CD14-positive monocyte (primary cell): Measurements from ENCODE around the gene UNC5A. TPM values are rescaled to one million over a fixed set of nuclear protein-coding genes. Genes with fewer than 3 reads are reported as not detected.

ENCODE experiments used
- DNase-seq, 3 donors: peaks; one replicate each; pipeline ENCODE4 v3.0.0-alpha.2; 2011 to 2022
- H2AFZ ChIP-seq: 2 replicates; pipeline ENCODE4 v1.6.0; 2012; ENCODE audit warnings: mild to moderate bottlenecking, low read depth, low read length, inconsistent platforms; ENCODE audit not compliant: insufficient read depth, poor library complexity, severe bottlenecking
- H3K27ac ChIP-seq, 2 donors: 1 replicate in 1 of 2; 2 replicates in 1 of 2; pipeline ENCODE4 v1.5.1; 2012 to 2013; ENCODE audit warnings: low read length in 2 of 2, control low read depth in 1 of 2, inconsistent platforms in 1 of 2, low read depth in 1 of 2, mild to moderate bottlenecking in 1 of 2
- H3K27me3 ChIP-seq, 2 donors: one replicate each; pipeline versions ENCODE4 v1.6.0 to v1.6.1; 2011 to 2013; ENCODE audit warnings: low read length in 2 of 2; ENCODE audit not compliant: control insufficient read depth in 2 of 2, insufficient read depth in 2 of 2
- H3K36me3 ChIP-seq, 2 donors: replicated peaks in 1 of 2; 1 replicate in 1 of 2; 2 replicates in 1 of 2; pipeline versions ENCODE4 v1.5.1 to v1.6.1; 2012 to 2013; ENCODE audit warnings: low read length in 2 of 2, control low read depth in 1 of 2, inconsistent platforms in 1 of 2, mild to moderate bottlenecking in 1 of 2; ENCODE audit not compliant: insufficient read depth in 2 of 2, control insufficient read depth in 1 of 2
- H3K4me1 ChIP-seq, 2 donors: 1 replicate in 1 of 2; 2 replicates in 1 of 2; pipeline versions ENCODE4 v1.5.1 to v1.6.1; 2012 to 2013; ENCODE audit warnings: low read length in 2 of 2, control low read depth in 1 of 2, inconsistent platforms in 1 of 2, mild to moderate bottlenecking in 1 of 2, moderate library complexity in 1 of 2; ENCODE audit not compliant: insufficient read depth in 2 of 2, control insufficient read depth in 1 of 2
- H3K4me2 ChIP-seq: replicated peaks from 2 replicates; pipeline ENCODE3; 2012; ENCODE audit warnings: low read length, moderate library complexity, mild to moderate bottlenecking; ENCODE audit not compliant: poor library complexity, severe bottlenecking; ENCODE audit errors: extremely low read depth
- H3K4me3 ChIP-seq, 3 experiments: fragments of 200-600 bp in 1 of 3; sonication (generic) in 1 of 3; replicated peaks in 1 of 3; 1 replicate in 2 of 3; 2 replicates in 1 of 3; pipeline ENCODE4 v1.5.1; 2011 to 2013; ENCODE audit warnings: low read length in 3 of 3, mild to moderate bottlenecking in 3 of 3, control low read depth in 2 of 3, low read depth in 2 of 3, inconsistent platforms in 1 of 3, moderate library complexity in 1 of 3
- H3K79me2 ChIP-seq: 2 replicates; pipeline ENCODE4 v1.6.0; 2012; ENCODE audit warnings: mild to moderate bottlenecking, control low read depth, inconsistent platforms, low read length, moderate library complexity; ENCODE audit not compliant: insufficient read depth
- H3K9ac ChIP-seq: 2 replicates; pipeline ENCODE4 v1.6.0; 2017; ENCODE audit warnings: low read length, mild to moderate bottlenecking; ENCODE audit not compliant: insufficient read depth, poor library complexity, severe bottlenecking
- H3K9me3 ChIP-seq, 2 donors: replicated peaks in 1 of 2; 1 replicate in 1 of 2; 2 replicates in 1 of 2; pipeline versions ENCODE4 v1.5.1 to v1.6.1; 2012 to 2013; ENCODE audit warnings: low read length in 2 of 2, control low read depth in 1 of 2; ENCODE audit not compliant: control insufficient read depth in 1 of 2, insufficient read depth in 1 of 2
- H4K20me1 ChIP-seq: 2 replicates; pipeline ENCODE4 v1.6.0; 2012; ENCODE audit warnings: mild to moderate bottlenecking, low read length, control low read depth, moderate library complexity; ENCODE audit not compliant: insufficient read depth
- H3K27ac Mint-ChIP-seq, 7 donors: one replicate each; pipeline ENCODE4 v1.8.0; 2020; ENCODE audit warnings: mild to moderate bottlenecking in 7 of 7, mixed read lengths in 7 of 7, moderate library complexity in 6 of 7, inconsistent platforms in 2 of 7
- H3K27me3 Mint-ChIP-seq, 3 donors: one replicate each; pipeline ENCODE4 v1.8.0; 2021 to 2022; ENCODE audit warnings: low read depth in 3 of 3, mild to moderate bottlenecking in 3 of 3, mixed read lengths in 3 of 3, moderate library complexity in 3 of 3, inconsistent platforms in 1 of 3
- H3K36me3 Mint-ChIP-seq, 2 donors: one replicate each; pipeline ENCODE4 v1.8.0; 2020; ENCODE audit warnings: mixed read lengths in 2 of 2, inconsistent platforms in 1 of 2, mild to moderate bottlenecking in 1 of 2
- H3K4me1 Mint-ChIP-seq: one replicate; pipeline ENCODE4 v1.8.0; 2020; ENCODE audit warnings: mild to moderate bottlenecking, mixed read lengths
- H3K4me3 Mint-ChIP-seq, 2 donors: one replicate each; pipeline ENCODE4 v1.8.0; 2020; ENCODE audit warnings: mild to moderate bottlenecking in 2 of 2, mixed read lengths in 2 of 2, moderate library complexity in 1 of 2
- H3K9me3 Mint-ChIP-seq, 7 donors: one replicate each; pipeline ENCODE4 v1.8.0; 2020 to 2022; ENCODE audit warnings: mixed read lengths in 7 of 7, mild to moderate bottlenecking in 6 of 7, moderate library complexity in 6 of 7, inconsistent platforms in 2 of 7
- CTCF ChIP-seq: fragments of 200-600 bp; IDR thresholded peaks from one replicate; pipeline ENCODE4 v1.8.0; 2022; ENCODE audit warnings: antibody characterized with exemption, mild to moderate bottlenecking
- WGBS: methylation state at CpG from one replicate; pipeline ENCODE4 v1.1.5; 2013; ENCODE audit warnings: missing lambda C conversion rate; ENCODE audit not compliant: insufficient coverage; 5-methylcytosine and 5-hydroxymethylcytosine counted together
- intact Hi-C, 2 donors: fragments of 100-400 bp; cut with micrococcal nuclease; formaldehyde crosslinking; loops; one replicate each; pipeline versions ENCODE4 v1.15.0 to v1.15.1; 2023
- polyA plus RNA-seq, 3 donors: library from polyadenylated mRNA; depleted of rRNA in 1 of 3; unstranded in 2 of 3; stranded (reverse) in 1 of 3; fragments of 300-500 nt in 2 of 3; fragments of >200 nt in 1 of 3; fragmentation: Illumina TruSeq in 2 of 3; gene quantifications; 1 replicate in 2 of 3; 2 replicates in 1 of 3; pipeline ENCODE4 v1.2.3, GENCODE V29; 2012 to 2021

Gene UNC5A
- polyA plus RNA-seq, 3 donors = 0.03 to 0.07 TPM; not detected in 1

DNA sequence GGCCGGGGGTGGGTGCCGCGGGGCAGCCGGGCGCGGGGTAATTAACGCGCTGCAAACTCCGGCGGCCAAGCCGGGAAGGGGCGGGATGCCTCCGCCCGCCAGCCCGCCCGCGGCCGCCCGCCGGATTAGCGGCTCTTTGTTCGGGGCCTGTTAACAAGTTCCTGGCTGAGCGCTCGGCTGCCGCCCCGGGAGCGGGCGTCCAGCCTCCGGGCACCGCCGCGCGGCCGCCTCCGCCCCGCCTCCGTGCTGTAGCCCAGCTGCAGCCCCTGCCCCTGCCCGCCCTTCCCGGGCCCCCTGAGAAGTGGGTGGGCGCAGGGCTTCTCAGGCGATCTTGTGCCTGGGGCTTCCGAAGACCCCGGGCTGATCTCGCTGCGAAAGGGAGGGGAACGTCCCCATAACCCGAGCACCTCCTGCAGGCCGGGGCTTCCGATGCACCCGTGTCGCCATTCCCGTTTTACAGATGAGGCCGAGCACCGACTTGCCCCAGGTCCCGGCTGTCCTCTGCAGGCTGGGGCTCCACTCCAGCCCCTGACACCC, 7.5 kb downstream of the UNC5A start:
- Mint-ChIP-seq H3K36me3 (no peaks in the 10 kb centered on the region), H3K27ac (no peak overlapping the region), H3K27me3 (peaks cover 69 to 78% (median 72%) of the 10 kb centered on the region in 3 donors), H3K9me3 (peaks cover 0 to 23% (median 0%) of the 10 kb centered on the region in 7 donors), H3K4me1 (peaks cover 7% of the 10 kb centered on the region), H3K4me3 (peak overlapping the region in 1 of 2 donors; percentile 78)
- Histone ChIP-seq H2AFZ (peak overlapping the region; percentile 57), H4K20me1 (no peaks in the 10 kb centered on the region), H3K9ac (no peak overlapping the region), H3K4me1 (peaks cover 2 to 7% of the 10 kb centered on the region in 2 donors), H3K9me3 (peaks cover 0 to 9% of the 10 kb centered on the region in 2 donors), H3K36me3 (no peaks in the 10 kb centered on the region), H3K4me3 (peak overlapping the region in 1 of 3 experiments; percentile 39), H3K4me2 (peak overlapping the region; percentile 63), H3K79me2 (no peaks in the 10 kb centered on the region), H3K27me3 (peaks cover 29 to 58% of the 10 kb centered on the region in 2 donors), H3K27ac (no peak overlapping the region)
- DNase-seq = no peak
- under 1% methylated on average over 53 of the region's 55 CpGs for WGBS
- intact Hi-C loops = loop anchor here in 1 of 2 donors (10.0 kb wide), 1 partner anchor 137 kb away; no protein-coding TSS in a partner anchor
- no peak for TF ChIP-seq CTCF

- TF ChIP-seq CTCF = no peak
- Mint-ChIP-seq H3K4me3 (peak overlapping the region; percentile 9 to 78), H3K4me1 (peaks cover 7% of the 10 kb centered on the region), H3K36me3 (no peaks in the 10 kb centered on the region), H3K9me3 (peaks cover 0 to 23% (median 0%) of the 10 kb centered on the region in 7 donors), H3K27me3 (peaks cover 68 to 72% (median 69%) of the 10 kb centered on the region in 3 donors), H3K27ac (no peak overlapping the region)
- Histone ChIP-seq H3K79me2 (no peaks in the 10 kb centered on the region), H3K27ac (no peak overlapping the region), H3K4me1 (peaks cover 2 to 7% of the 10 kb centered on the region in 2 donors), H3K4me3 (peak overlapping the region in 1 of 3 experiments; percentile 39), H3K4me2 (peak overlapping the region; percentile 63), H3K36me3 (no peaks in the 10 kb centered on the region), H3K9me3 (peaks cover 0 to 9% of the 10 kb centered on the region in 2 donors), H4K20me1 (no peaks in the 10 kb centered on the region), H3K27me3 (peaks cover 29 to 57% of the 10 kb centered on the region in 2 donors), H3K9ac (no peak overlapping the region), H2AFZ (peak overlapping the region; percentile 57)
- intact Hi-C loops = loop anchor here in 1 of 2 donors (10.0 kb wide), 1 partner anchor 136 kb away; no protein-coding TSS in a partner anchor
- WGBS = 45% methylated on average over 2 of the region's 12 CpGs
- DNase-seq = no peak
Measured at GRCh38 chr5:176818391-176819098, 8.2 kb downstream of the UNC5A start.
